ENCODE measurements around the gene TRPM3.

The TRPM3 gene

DNA sequence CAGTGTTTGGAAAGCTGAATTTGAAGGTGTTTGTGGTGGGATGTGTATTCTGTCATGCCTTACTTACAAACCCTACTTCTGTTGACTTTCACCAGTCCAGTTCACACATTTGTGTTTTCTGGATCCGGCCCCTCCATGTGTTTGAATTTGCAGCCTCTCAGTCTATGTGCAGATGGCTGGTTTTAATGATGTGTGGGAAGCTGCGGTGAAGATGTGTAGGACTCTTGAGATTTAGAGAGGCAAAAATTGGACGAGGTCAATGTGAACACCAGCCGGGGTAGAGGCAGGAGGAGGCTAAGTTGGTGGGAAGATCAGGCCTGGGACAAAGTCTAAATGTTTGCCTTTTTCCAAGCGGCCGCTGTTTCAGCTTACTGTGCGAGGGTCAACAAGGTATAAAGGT is 591.6 kb downstream of the TRPM3 start:
- no peak overlapping the region for H3K4me3 ChIP-seq (ENCODE audit: low read depth, low read length)
- no peak for TF ChIP-seq CTCF (IDR thresholded peaks at IDR 0.05; ENCODE audit: borderline replicate concordance, insufficient read depth, low read depth, low read length)

DNA sequence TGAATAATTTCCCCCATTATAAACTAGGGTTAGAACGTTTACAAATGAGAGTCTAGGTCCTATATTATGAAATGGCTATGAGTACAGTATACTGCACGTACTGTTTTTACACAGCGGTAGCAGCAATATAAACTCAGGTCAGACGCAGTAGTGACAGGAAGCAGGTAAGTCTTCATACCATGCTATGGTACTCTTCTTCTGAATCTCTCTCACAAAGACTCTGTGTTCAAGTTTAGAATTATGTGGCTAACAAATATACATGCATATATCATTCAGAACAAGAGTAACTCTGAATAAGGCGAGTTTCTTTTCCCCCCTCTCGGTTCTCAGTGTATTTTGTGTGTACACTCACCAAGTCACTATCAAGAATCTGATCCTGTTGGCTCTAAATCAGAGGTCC is 592.0 kb downstream of the TRPM3 start:
- no peak for TF ChIP-seq CTCF (IDR thresholded peaks at IDR 0.05; ENCODE audit: borderline replicate concordance, insufficient read depth, low read depth, low read length)
- H3K4me3 ChIP-seq (ENCODE audit: low read depth, low read length): no peak overlapping the region

- TF ChIP-seq CTCF (IDR thresholded peaks at IDR 0.05; ENCODE audit: borderline replicate concordance, insufficient read depth, low read depth, low read length): no peak
- H3K4me3 ChIP-seq (ENCODE audit: low read depth, low read length): no peak overlapping the region
Observed at GRCh38 chr9:70526902-70527301, 594.5 kb downstream of the TRPM3 start.

- H3K4me3 ChIP-seq (ENCODE audit: low read depth, low read length): no peak overlapping the region
- TF ChIP-seq CTCF (IDR thresholded peaks at IDR 0.05; ENCODE audit: borderline replicate concordance, insufficient read depth, low read depth, low read length): no peak
Observed at GRCh38 chr9:70525519-70525918, 595.9 kb downstream of the TRPM3 start.

DNA sequence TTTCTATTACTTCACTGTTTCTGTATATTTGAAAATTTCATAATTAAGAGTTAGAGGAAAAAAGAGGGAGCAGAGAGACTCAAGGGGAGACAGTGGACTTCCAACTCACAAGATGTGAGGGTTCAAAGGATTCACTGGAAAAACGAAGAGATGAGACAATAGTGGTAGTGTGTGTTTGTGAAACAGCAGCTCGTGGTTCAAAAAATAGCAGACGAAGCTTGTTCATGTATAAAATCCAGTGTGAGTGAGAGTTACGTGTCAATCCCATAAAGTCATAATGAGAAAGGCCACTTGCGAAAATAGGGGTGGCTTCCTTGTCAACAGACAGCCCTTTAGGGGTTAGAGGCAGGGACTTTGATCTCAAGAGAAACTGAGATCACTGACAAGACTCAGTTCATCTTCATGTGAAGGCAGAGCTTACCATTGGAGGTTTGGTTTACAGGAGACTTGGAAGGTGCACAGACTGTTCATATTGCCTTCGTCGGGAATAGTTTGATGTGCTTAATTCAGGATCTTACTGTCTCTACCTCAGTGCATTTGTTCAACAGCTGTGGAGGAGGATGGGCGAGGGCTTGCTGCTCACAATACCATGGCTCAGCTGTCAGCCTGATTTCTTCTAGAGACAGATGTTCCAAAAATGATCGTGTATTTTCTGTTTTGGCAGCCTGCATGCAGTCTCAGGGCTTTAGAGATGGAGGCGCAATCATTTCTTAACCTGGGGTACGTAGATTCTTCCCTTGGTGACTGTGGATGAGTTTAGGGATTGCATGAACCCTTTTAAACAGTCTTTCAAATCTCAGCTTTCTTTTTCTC is 601.3 kb downstream of the TRPM3 start:
- no peak for TF ChIP-seq CTCF (IDR thresholded peaks at IDR 0.05; ENCODE audit: borderline replicate concordance, insufficient read depth, low read depth, low read length)
- H3K4me3 ChIP-seq (ENCODE audit: low read depth, low read length): no peak overlapping the region

- TF ChIP-seq CTCF (IDR thresholded peaks at IDR 0.05; ENCODE audit: borderline replicate concordance, insufficient read depth, low read depth, low read length): no peak
- H3K4me3 ChIP-seq (ENCODE audit: low read depth, low read length): no peak overlapping the region
Observed at GRCh38 chr9:70517926-70518610, 603.4 kb downstream of the TRPM3 start.

- H3K4me3 ChIP-seq (ENCODE audit: low read depth, low read length): no peak overlapping the region
- TF ChIP-seq CTCF (IDR thresholded peaks at IDR 0.05; ENCODE audit: borderline replicate concordance, insufficient read depth, low read depth, low read length): no peak
Observed at GRCh38 chr9:70514273-70514672, 607.1 kb downstream of the TRPM3 start.
